ENCODE results near the gene SYN1. TPM values are rescaled to one million over a fixed set of nuclear protein-coding genes. Genes with fewer than 3 reads are reported as not detected.
A peak's percentile ranks its signal among the peaks of the same experiment; 100 is the strongest.

The SYN1 gene
- total RNA-seq, 4 donors from 2014 or later = 0.22 to 0.36 TPM; not detected in 2

DNA sequence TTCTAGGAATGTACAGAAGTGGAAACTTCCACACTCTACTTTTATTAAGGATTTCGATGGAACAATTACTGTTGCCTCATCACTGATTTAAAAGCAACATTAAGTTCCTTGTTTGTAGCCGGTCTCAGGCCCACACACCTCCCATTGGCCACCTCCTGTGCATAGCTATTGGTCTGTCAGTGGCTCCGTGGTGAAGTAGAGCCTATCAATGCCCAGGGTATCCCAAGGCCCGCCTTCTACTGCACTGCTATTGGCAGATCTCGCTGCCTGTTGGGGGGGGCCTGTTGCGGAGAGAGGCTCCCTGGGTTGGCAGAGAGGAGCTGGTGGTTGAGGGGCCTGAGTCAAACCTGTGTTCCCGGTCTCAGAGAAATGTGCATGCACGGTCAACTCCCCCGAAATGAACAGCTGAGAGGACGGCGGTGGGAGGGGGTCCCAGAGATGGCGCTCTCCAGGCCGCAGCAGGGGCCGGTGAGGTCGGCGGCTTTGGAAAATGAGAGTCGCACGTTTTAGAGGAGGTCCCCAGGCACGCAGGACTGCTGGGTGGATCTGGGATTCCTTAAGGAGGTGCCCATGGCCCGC is 63.5 kb downstream of the SYN1 start:
- DNase-seq (peak; percentile 89 to 95), ATAC-seq (peak; percentile 89 to 94)
- Histone ChIP-seq H3K9me3 (no peaks in the 10 kb centered on the region), H3K27ac (peak overlapping the region; percentile 81 to 93 (median 88)), H3K4me1 (peaks cover 0 to 8% of the 10 kb centered on the region in 2 donors), H3K4me3 (peak overlapping the region; percentile 61 to 67 (median 62)), H3K27me3 (no peaks in the 10 kb centered on the region), H3K36me3 (no peaks in the 10 kb centered on the region)
- in situ Hi-C loops (cut with MboI; ENCODE audit: low sequenced_read_pairs in 4 of 4) = no loop called here
- intact Hi-C loops (cut with DNase I; ENCODE audit: low total_unique reads) = loop anchor here (1.0 to 5.0 kb wide), 3 partner anchors 15 to 339 kb away; partner anchors contain the start of genes CDK16 and USP11
- peak; percentile 70 to 79 for TF ChIP-seq POLR2A (IDR thresholded peaks at IDR 0.05)
- TF ChIP-seq, protein P1, sequence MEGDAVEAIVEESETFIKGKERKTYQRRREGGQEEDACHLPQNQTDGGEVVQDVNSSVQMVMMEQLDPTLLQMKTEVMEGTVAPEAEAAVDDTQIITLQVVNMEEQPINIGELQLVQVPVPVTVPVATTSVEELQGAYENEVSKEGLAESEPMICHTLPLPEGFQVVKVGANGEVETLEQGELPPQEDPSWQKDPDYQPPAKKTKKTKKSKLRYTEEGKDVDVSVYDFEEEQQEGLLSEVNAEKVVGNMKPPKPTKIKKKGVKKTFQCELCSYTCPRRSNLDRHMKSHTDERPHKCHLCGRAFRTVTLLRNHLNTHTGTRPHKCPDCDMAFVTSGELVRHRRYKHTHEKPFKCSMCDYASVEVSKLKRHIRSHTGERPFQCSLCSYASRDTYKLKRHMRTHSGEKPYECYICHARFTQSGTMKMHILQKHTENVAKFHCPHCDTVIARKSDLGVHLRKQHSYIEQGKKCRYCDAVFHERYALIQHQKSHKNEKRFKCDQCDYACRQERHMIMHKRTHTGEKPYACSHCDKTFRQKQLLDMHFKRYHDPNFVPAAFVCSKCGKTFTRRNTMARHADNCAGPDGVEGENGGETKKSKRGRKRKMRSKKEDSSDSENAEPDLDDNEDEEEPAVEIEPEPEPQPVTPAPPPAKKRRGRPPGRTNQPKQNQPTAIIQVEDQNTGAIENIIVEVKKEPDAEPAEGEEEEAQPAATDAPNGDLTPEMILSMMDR (IDR thresholded peaks at IDR 0.05 in 4 of 5, conservative IDR thresholded peaks at IDR 0.05 in 1 of 5) = no peak

DNA sequence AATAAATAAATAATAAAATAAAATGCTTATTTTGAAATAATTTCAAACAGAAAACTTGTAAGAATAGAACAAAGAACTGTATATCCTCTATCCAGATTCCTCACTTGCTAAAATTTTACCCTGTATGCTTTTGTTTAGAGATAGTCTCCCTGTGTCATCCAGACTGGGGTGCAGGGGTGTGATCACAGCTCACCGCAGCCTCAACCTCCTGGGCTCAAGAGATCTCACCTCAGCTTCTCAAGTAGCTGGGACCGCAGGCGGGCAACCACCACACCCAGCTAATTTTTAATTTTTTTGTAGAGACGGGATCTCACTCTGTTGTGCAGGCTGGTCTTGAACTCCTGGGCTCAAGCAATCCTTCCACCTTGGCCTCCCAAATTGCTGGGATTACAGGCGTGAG is 76.2 kb downstream of the SYN1 start:
- Histone ChIP-seq H3K27ac (no peak overlapping the region), H3K36me3 (no peaks in the 10 kb centered on the region), H3K9me3 (no peaks in the 10 kb centered on the region), H3K27me3 (no peaks in the 10 kb centered on the region), H3K4me3 (no peak overlapping the region), H3K4me1 (peaks cover 10 to 16% of the 10 kb centered on the region in 2 donors)
- TF ChIP-seq, protein P1 (IDR thresholded peaks at IDR 0.05 in 4 of 5, conservative IDR thresholded peaks at IDR 0.05 in 1 of 5) = no peak
- no peak for TF ChIP-seq POLR2A (IDR thresholded peaks at IDR 0.05)
- intact Hi-C loops (cut with DNase I; ENCODE audit: low total_unique reads) (no loop called here), in situ Hi-C loops (cut with MboI; ENCODE audit: low sequenced_read_pairs in 4 of 4) (loop anchor here in 2 of 4 donors (25.0 kb wide), 3 partner anchors 94 to 331 kb away; partner anchors contain the start of genes CDK16 (in 1 of the 2), CFP (in 1 of the 2) and ZNF81 (in 1 of the 2))
- DNase-seq (no peak), ATAC-seq (no peak)

DNA sequence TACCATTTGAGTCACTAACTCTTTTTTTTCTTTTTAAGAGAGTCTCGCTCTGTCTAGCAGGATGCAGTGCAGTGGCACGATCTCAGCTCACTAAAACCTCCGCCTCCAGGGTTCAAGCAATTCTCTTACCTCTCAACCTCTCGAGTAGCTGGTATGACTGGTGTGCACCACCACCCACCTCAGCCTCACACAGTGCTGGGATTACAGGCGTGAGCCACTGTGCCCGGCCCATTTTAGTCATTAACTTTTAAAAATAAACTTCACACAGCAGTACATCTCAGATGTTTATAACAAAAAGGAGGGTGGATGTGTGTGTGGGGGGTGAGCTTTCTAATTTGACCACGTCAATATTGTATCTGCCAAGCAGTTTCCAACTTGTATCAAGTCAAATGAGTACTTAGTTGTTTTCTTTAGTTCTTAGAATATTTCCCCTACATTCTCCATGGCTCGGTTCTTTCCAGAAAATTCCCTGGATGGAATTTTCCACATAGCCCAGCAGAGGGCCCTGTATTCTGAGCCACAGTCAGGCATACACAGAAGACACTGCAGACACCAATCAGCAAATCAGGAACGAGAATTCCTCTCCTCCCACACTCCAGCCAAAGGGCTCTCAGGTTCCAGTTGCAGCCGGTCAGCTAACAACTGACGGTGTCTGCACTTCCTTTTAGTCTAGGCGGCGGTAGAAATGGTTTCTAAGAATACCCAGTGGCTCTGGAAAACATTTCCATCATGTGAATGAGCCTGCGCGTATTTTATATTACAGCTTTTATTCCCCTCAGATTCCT is 78.7 kb downstream of the SYN1 start:
- in situ Hi-C loops (cut with MboI; ENCODE audit: low sequenced_read_pairs in 4 of 4) (loop anchor here in 2 of 4 donors (25.0 kb wide), 3 partner anchors 96 to 329 kb away; partner anchors contain the start of genes CDK16 (in 1 of the 2), CFP (in 1 of the 2) and ZNF81 (in 1 of the 2)), intact Hi-C loops (cut with DNase I; ENCODE audit: low total_unique reads) (loop anchor here (1.0 to 2.0 kb wide), 2 partner anchors 15 to 118 kb away; partner anchors contain the start of gene UXT)
- Histone ChIP-seq H3K4me1 (peaks cover 10 to 16% of the 10 kb centered on the region in 2 donors), H3K27ac (peak overlapping the region; percentile 78 to 85 (median 82)), H3K4me3 (peak overlapping the region in 1 of 4 donors; percentile 11), H3K36me3 (no peaks in the 10 kb centered on the region), H3K9me3 (no peaks in the 10 kb centered on the region), H3K27me3 (no peaks in the 10 kb centered on the region)
- ATAC-seq (peak; percentile 100), DNase-seq (peak; percentile 80 to 87)
- TF ChIP-seq, protein P1 (IDR thresholded peaks at IDR 0.05 in 4 of 5, conservative IDR thresholded peaks at IDR 0.05 in 1 of 5) = peak; percentile 41 to 58 (median 52)
- TF ChIP-seq POLR2A (IDR thresholded peaks at IDR 0.05) = peak; percentile 27 to 47

DNA sequence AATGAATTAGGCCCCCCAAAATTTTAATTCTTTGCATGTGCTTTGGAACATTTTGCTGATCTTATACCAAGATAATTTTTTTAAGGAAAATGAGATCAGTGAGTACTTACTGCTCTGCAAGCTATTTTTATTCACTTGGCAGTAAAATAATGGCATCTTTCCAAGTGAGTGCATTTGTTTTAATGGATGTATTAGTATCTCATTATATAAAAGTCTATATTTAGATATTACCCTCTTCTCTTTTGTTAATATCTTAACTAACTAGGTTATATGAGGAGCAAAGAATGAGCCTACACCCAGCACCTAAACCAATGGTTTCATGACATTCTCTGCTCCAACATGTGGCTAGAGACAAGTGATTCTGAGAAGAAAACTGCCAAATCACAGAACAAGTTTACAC is 79.8 kb downstream of the SYN1 start:
- Histone ChIP-seq H3K4me1 (peaks cover 10 to 16% of the 10 kb centered on the region in 2 donors), H3K9me3 (no peaks in the 10 kb centered on the region), H3K36me3 (no peaks in the 10 kb centered on the region), H3K27ac (peak overlapping the region; percentile 78 to 85 (median 82)), H3K27me3 (no peaks in the 10 kb centered on the region), H3K4me3 (no peak overlapping the region)
- DNase-seq (no peak), ATAC-seq (peak; percentile 22 to 41)
- no peak for TF ChIP-seq POLR2A (IDR thresholded peaks at IDR 0.05)
- TF ChIP-seq, protein P1 (IDR thresholded peaks at IDR 0.05 in 4 of 5, conservative IDR thresholded peaks at IDR 0.05 in 1 of 5) = no peak
- in situ Hi-C loops (cut with MboI; ENCODE audit: low sequenced_read_pairs in 4 of 4) (loop anchor here in 2 of 4 donors (25.0 kb wide), 3 partner anchors 97 to 328 kb away; partner anchors contain the start of genes CDK16 (in 1 of the 2), CFP (in 1 of the 2) and ZNF81 (in 1 of the 2)), intact Hi-C loops (cut with DNase I; ENCODE audit: low total_unique reads) (loop anchor here (2.0 kb wide), 1 partner anchor 119 kb away; the partner anchor contains the start of gene UXT)
